Calu3 (cell line): ENCODE measurements around the gene ARHGAP22. TPM values are rescaled to one million over a fixed set of nuclear protein-coding genes. Genes with fewer than 3 reads are reported as not detected.

Experiments used
- BruUV-seq: library from RNA; stranded (reverse); fragments of 400-500 nt; replicated peaks from 2 replicates; lab custom pipeline; 2021; lab: Mats Ljungman, UMichigan
- CTCF ChIA-PET: fragments of 300-600 bp; sonication (Branson Sonifier 250); formaldehyde crosslinking; loops from one replicate; lab custom pipeline; 2022; ENCODE audit warnings: antibody characterized with exemption; lab: Charles Lee
- DNase-seq: peaks from one replicate; pipeline ENCODE4 v3.0.0; 2022
- H3K27ac Mint-ChIP-seq: one replicate; pipeline ENCODE4 v1.8.0; 2022; ENCODE audit warnings: mixed read lengths; ENCODE audit not compliant: unreplicated experiment
- H3K27me3 Mint-ChIP-seq: one replicate; pipeline ENCODE4 v1.8.0; 2022; ENCODE audit warnings: mixed read lengths; ENCODE audit not compliant: unreplicated experiment
- H3K36me3 Mint-ChIP-seq: one replicate; pipeline ENCODE4 v1.8.0; 2022; ENCODE audit warnings: mild to moderate bottlenecking, moderate library complexity, mixed read lengths; ENCODE audit not compliant: insufficient read depth, unreplicated experiment
- H3K4me1 Mint-ChIP-seq: one replicate; pipeline ENCODE4 v1.8.0; 2022; ENCODE audit warnings: mild to moderate bottlenecking, low read depth, mixed read lengths; ENCODE audit not compliant: unreplicated experiment
- H3K4me3 Mint-ChIP-seq: one replicate; pipeline ENCODE4 v1.8.0; 2022; ENCODE audit warnings: mild to moderate bottlenecking, low read depth, moderate library complexity, mixed read lengths; ENCODE audit not compliant: unreplicated experiment
- H3K9me3 Mint-ChIP-seq: one replicate; pipeline ENCODE4 v1.8.0; 2022; ENCODE audit warnings: low read depth, mixed read lengths; ENCODE audit not compliant: unreplicated experiment
- intact Hi-C: fragments of 100-400 bp; cut with micrococcal nuclease; formaldehyde crosslinking; loops from one replicate; pipeline ENCODE4 v1.10.0; 2022; ENCODE audit not compliant: unreplicated experiment
- total RNA-seq: library from RNA; stranded (reverse); gene quantifications from 2 replicates; pipeline ENCODE4 v1.2.3, GENCODE V29; 2022
- TF ChIP-seq, protein P1 (sequence below): fragments of 200-600 bp; IDR thresholded peaks from one replicate; pipeline ENCODE4 v1.8.0; 2022; ENCODE audit warnings: antibody characterized with exemption; ENCODE audit not compliant: unreplicated experiment

ARHGAP22 gene
- total RNA-seq, 1 experiment from 2014 or later: 1.0 TPM

DNA sequence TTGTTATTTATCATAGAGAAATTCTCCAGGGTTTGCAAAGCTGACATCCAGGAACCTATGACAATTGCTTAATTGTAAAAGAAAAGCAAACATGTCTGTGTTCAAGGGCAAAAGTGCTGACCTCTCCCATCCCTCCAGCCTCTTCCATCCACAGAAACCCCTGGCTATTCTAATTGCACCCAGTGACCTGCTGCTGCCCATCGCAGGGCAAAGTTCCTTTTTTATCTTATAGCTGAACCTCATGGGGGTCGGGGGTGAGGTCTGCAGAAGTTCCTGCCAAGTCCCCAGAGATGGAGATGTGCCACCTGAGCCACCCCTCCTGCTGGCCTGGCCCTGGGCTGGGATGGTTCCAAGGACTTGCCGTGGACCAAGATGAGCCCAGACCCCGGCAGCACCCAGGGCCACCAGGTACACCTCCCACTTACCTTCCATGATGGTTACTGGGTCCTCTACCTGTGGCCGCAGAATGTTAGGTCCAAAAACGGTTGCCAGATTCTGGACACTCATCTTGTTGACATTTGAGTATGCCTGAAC, 151.9 kb downstream of the ARHGAP22 start:
- no peaks in the 10 kb centered on the region for H3K27me3 Mint-ChIP-seq
- no peak overlapping the region for H3K4me3 Mint-ChIP-seq
- H3K4me1 Mint-ChIP-seq: no peaks in the 10 kb centered on the region
- DNase-seq: no peak
- no peaks in the 10 kb centered on the region for H3K9me3 Mint-ChIP-seq
- intact Hi-C loops: no loop called here
- TF ChIP-seq, protein P1, sequence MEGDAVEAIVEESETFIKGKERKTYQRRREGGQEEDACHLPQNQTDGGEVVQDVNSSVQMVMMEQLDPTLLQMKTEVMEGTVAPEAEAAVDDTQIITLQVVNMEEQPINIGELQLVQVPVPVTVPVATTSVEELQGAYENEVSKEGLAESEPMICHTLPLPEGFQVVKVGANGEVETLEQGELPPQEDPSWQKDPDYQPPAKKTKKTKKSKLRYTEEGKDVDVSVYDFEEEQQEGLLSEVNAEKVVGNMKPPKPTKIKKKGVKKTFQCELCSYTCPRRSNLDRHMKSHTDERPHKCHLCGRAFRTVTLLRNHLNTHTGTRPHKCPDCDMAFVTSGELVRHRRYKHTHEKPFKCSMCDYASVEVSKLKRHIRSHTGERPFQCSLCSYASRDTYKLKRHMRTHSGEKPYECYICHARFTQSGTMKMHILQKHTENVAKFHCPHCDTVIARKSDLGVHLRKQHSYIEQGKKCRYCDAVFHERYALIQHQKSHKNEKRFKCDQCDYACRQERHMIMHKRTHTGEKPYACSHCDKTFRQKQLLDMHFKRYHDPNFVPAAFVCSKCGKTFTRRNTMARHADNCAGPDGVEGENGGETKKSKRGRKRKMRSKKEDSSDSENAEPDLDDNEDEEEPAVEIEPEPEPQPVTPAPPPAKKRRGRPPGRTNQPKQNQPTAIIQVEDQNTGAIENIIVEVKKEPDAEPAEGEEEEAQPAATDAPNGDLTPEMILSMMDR: no peak
- CTCF ChIA-PET: no interaction called here
- no peaks in the 10 kb centered on the region for H3K36me3 Mint-ChIP-seq
- BruUV-seq: no TSS peak
- no peak overlapping the region for H3K27ac Mint-ChIP-seq

DNA sequence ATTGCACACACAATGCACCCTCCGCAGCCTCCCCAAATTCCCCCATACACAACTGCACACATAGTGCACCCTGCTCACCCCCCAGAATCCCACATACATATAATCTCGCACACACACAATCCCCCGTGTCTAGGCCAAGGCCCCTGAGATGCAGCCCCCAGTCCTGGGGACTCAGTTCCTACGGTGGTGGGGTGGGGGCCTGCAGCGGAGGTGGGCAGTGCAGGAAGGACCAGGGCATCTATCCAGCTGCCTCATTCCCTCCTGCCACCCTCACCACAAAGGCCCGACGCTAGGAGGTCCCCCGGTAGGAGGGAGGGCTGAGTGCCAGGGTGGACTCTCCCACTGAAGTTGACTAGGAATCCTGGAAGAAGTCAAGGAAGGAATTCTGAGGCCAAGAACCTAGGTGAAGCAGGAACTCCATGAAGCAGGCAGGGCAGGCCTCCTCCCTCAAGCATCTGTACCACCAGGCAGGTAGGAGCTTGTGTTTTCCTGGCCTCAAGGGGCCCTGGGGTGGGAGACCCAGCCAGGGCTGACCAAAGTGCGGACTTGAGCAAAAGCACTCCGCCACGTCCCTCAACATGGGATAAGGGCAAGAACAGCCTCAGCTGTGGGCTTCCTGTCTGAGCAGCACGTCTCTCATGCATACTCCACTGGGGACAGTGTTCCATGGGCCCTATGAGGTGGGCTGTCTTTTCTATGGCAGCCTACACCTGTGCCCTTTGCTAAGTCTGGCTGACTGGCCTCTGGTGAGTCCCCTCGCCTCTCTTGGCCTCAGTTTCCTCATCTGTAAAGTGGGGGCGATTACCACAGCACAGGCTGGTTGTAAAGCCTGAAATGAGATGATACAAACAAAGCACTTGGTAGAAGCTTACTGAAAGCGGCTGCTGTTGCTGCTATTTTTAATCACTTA, 152.6 kb downstream of the ARHGAP22 start:
- no peak for DNase-seq
- Mint-ChIP-seq H3K4me1 (no peaks in the 10 kb centered on the region), H3K4me3 (no peak overlapping the region), H3K9me3 (no peaks in the 10 kb centered on the region), H3K27me3 (peaks cover 5% of the 10 kb centered on the region), H3K27ac (no peak overlapping the region), H3K36me3 (peaks cover 3% of the 10 kb centered on the region)
- no TSS peak for BruUV-seq
- TF ChIP-seq, protein P1: no peak
- CTCF ChIA-PET: no interaction called here
- intact Hi-C loops: no loop called here

DNA sequence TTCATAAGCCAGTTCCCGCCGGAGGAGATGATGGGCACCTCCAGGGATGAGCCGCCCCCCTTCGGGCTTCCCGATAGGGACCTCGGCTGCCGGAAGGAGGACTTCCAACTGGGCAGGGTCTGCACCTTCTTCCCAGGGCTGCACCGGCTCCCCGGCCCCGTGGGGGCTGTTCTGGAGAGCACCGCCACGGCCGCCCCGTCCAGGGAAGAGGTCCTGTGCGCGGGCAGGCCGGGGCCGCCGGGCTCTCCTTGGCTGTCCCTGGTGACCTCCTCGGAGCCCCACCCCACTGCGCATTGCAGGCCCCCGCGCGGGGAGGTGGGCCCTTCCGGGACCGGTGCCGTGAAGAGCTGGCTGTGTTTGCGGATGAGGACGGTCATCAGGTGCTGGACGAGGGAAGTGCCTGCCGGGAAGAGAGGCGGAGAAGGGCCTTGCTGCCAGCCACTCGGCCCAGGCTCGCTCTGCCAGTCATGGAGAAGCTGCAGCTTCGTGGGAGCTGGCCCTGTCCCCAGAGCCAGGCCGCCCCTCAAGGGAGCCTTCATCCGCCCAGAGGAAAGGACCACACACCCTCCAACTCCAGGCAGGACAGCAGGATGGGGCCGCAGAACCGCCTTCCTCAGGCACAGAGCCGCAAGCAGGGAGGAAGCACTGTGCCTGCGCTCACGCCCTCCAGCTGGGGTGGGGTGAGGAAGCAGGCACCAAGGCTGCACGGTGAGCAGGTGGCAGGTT, 154.0 kb downstream of the ARHGAP22 start:
- no peak overlapping the region for H3K4me3 Mint-ChIP-seq
- H3K27me3 Mint-ChIP-seq: peaks cover 9% of the 10 kb centered on the region
- no peaks in the 10 kb centered on the region for H3K4me1 Mint-ChIP-seq
- CTCF ChIA-PET: no interaction called here
- no peak for DNase-seq
- BruUV-seq: no TSS peak
- intact Hi-C loops: no loop called here
- no peak overlapping the region for H3K27ac Mint-ChIP-seq
- H3K36me3 Mint-ChIP-seq: peaks cover 3% of the 10 kb centered on the region
- TF ChIP-seq, protein P1: no peak
- H3K9me3 Mint-ChIP-seq: no peaks in the 10 kb centered on the region

DNA sequence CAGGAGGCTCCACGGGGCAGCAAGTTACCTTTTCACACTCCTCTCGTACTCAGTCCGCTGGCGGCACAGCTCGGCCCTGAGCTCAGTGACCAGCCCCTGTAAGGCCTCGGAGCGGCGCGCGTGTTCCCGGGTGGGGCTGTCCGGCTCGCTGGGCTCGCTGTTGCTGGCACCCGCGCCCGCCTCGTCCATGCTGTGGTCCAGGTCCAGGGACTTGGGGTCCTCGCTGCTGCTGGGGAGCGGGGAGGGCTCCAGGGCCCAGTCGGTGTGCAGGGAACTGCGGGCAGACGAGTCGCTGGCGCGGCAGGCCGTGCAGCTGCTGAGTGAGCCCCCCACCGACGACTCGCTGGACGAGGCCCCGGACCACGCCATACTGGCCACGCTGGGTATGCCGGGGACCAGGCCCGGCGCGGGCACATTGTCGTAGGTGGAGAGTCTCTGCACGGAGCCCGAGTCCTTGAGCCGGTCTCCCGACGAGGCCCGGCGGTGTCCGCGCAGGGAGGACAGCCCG, 154.6 kb downstream of the ARHGAP22 start:
- no peak overlapping the region for H3K4me3 Mint-ChIP-seq
- TF ChIP-seq, protein P1: no peak
- H3K27ac Mint-ChIP-seq: no peak overlapping the region
- no TSS peak for BruUV-seq
- no peak for DNase-seq
- H3K9me3 Mint-ChIP-seq: no peaks in the 10 kb centered on the region
- intact Hi-C loops: no loop called here
- H3K4me1 Mint-ChIP-seq: peaks cover 1% of the 10 kb centered on the region
- H3K36me3 Mint-ChIP-seq: peaks cover 3% of the 10 kb centered on the region
- CTCF ChIA-PET: no interaction called here
- H3K27me3 Mint-ChIP-seq: peaks cover 9% of the 10 kb centered on the region
